IPS DF 4.7 (cell line): ENCODE measurements around the gene ERMARD.

ENCODE experiments used
- DNase-seq: peaks from one replicate; pipeline ENCODE4 v3.0.0-alpha.2; 2013; ENCODE audit warnings: low spot score; ENCODE audit errors: extremely low read depth

ERMARD gene

GRCh38 chr6:169783401-169783800 is 32.0 kb downstream of the ERMARD start:
- no peak for DNase-seq

DNA sequence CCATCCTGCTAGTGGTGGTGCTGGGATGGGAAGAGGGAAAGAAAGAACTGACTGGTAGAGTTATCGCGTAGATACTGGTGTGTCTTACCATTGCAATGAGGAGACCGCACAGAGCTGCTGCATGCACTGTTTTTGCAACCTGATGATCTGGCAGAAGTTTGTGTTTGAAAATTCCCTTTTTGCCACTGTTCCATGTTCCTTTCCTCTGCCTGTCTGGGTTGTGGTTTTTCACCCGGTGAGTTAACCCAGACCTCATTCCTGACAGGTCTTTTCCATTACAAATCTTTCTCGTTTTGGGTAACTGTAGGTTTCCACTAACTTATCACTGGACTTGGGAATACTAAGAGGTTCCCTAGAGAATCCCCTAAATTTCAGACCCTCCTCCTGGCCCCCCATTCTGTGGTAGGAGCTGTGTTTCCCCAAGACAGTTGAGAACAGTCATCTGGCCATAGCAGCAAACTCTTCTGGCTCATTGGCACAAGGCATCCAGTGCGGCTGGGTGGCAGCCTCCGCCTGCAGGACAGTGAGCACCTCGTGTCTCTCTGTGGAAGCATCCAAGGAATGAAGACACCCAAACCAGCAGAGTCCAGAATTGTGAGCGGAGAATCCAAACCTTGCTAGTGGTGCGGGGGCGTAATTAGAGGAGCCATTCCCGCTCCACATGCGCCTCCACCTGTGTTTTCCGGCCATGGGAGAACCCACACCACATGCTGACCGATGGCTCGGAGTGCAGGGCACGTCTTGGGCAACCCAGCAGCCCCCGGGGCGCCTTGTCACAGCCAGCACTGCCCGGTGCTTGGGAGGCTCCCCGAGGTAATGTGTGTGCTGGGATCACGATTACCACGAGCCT is 32.8 kb downstream of the ERMARD start:
- no peak for DNase-seq

GRCh38 chr6:169784821-169785340 is 33.5 kb downstream of the ERMARD start:
- DNase-seq, result no peak

DNA sequence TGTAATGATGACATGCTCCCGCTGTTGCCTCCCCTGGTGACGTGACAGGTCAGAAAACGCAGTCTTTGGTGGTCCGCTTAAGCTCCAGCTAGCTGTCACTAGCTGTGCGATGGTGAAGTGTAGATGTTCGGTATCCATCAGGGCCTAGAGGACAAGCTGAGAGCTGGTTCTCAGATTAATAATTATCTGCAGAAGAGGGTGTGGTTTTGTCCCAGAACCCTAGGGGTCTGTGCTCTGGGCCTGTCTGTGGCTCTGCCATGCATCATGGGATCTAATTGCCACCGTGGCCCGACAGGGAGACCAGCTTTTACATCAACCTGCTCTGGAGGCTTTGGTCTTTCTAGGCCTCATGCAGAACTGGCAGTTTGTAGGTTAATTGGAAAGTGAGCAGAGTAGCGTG is 34.1 kb downstream of the ERMARD start:
- DNase-seq, result no peak

DNA sequence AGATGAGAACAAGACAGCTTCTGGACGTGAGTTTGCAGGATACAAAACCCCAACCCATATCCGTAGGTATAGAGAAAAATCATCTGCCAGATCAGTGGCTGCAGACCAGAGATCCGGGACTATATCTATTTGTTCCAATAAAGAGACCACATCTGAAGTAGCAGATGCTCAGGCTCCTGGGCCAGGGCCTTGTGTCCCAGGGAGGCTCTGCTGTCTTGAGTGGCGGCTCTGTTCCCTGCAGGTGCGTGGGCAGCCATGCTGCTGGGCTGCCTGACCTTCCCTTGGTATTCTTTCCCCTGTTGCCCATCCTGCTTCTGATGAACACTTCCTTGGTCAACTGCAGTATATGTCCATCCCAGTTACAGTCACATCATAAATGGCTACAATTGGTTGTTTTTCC is 34.9 kb downstream of the ERMARD start:
- DNase-seq, result no peak

DNA sequence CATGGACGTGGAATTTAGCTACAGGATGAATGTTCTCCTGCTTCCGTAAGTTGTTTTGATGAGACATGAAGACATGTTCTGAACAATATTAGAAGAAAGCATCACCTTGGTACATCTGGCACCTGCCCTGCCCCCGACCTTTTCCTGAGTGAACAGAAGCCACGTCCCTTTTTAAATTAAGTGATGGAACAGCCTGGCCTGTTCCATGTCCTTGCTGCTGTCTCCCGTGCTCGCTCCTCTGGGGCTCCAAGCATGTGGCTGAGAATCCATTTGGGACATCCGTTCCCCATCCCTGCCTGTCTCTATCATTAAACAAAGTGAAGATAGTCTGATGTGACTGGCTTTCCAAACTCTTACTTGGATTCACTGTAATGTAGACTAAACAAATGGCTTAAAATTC is 36.4 kb downstream of the ERMARD start:
- no peak for DNase-seq

GRCh38 chr6:169788809-169789145 is 37.4 kb downstream of the ERMARD start:
- DNase-seq, result no peak

DNA sequence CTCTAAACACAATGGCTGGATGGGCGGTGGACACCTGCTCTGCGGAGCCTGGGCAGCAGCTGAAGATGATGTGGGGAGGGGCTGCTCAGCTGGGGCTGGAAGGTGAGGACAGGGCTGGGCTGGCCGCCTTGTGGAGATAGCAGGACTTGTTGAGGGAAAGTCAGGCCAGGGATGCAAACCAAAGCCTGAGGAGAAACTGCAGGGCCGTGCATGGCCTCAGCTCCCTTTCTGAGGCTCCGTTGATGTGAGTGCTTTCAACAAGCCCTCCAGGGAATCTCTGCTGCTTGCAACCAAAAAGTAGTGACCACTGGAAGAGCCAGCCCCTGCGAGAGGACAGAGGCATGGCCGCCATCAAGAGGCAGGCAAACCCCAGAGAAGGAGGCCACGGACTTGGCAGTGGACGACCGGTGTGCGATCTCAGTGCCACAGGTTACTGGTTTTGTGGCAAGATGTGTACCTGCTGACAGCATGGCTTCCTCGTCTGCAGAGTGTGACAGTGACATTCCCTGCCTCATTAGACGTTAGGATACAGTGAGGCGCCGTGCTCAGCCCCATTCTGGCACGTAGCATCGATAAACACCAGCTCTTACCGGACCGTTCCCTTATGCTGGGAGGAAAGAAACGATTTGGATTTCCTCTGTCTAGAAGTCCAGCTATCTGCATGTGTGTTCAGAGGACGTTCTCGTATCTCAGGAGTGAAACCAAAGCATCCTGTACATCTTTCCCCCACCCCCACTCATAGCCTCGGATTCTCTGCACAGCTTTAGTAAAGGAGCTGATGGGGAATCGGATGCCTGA is 37.9 kb downstream of the ERMARD start:
- DNase-seq, result no peak

DNA sequence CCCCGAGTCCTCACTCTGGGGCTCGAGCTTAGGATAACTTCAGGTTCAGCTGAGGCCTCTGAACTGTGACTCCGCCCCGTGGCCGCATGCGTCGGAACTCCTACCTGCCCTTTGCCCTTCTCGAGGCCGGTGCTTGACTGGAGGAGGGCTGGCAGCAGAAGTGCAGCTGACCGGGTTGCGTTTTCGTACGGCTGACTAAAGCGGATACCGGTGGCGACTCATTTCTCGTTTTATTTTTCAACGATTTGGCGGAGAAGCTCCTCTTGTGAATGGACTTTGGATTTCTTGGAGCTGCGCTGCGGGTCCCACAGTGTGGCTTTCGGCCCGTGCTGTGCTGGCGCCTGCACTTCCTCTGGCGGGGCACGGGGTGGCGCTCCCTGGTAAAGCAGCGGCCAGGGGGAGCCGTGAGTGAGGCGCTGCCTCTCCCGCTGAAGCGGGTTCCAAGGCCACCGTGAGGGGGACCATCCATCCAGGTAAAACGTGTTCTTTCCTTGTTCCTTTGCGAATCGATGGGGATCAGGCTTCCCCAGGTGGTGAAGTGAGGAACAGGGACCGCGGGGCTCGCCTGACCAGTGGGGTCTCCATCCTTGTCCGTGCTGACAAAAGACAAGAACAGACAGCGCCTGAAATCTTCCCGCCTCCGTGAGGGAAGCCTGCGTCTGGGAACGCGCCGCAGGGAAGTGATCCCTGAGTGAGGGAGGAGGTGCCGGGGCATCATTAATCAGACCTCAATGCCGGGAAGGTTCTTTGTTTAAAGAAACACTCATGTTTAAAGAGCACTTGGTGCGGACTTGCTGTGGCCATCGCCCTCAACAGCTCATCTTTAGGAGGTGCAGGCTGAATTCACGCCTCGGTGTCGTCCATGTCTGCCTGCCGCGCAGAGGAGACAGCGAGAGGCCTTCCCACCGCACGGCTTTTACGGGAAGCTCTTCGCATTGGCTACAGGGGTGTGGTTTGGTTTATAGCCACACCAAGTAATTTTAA is 38.8 kb downstream of the ERMARD start:
- no peak for DNase-seq

- no peak for DNase-seq
Observed at GRCh38 chr6:169791721-169792131, 40.3 kb downstream of the ERMARD start.

DNA sequence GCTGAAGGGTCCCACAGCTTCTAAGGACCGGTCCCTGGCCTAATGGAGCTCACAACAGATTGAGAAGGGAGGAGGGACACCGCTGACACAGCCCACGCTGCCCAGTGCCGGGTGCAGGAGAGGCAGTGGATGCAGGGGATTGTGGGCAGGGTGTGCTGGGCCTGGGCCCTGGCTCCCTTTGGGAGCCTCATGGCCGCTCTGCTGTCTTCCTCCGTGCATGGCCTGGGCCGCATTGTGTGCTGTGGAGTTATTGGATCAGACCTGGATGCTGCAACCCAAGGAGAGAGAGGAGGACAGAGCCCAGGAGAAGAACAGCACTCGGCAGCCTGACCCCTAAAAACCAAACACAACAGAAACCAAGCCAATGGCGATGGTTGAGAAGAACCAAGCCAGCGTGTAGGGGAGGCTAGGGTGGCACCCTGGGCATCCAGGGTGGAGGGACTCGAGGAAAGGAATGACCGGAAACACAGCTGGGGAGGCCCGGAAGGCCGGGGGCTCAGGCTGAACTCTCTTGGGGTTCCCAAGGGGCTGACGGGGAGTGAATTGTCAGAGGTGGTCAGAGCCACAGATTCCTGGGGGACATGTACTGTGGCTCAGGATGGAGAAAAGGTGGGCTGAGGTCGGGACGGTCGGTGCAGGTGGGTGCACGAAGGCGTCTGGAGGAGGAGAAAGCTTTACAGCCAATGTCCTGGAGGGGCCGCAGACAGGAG is 41.0 kb downstream of the ERMARD start:
- DNase-seq, result no peak

GRCh38 chr6:169793408-169793807 is 42.0 kb downstream of the ERMARD start:
- no peak for DNase-seq

DNA sequence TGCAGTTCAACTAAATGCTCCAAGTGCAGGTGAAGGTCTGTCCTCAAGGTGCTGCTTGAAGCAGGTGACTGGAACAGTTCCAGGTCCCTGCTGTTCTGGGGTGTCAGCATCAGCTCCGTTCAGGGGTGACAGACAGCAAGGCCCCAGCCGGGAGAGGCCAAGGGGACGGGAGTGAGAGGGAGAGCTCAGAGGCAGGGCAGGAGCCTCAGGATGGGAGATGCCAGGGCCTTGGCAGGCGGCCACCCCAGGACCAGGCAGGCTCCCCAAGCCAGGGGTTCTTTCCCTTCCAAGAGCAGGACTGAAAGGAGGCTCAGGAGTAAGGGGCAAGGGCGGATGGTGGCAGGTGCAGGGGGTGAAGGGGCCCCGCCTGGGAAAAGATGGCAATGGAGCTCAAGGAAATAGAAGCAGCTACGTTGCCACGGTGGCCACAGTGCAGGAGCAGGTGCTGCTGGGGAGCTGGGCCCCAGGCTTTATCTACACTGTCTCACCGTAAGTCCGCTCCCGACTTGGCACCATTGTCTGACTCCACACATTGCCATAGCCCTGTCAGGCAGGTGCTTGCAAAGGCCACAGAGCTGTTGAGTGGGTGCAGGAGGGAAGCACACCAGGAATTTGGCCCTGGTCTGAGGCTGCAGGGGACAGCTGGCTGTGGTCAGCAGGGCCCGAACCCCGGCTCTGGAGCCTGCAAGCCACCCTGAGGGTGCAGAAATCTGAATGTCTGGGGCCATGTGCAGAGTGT is 43.1 kb downstream of the ERMARD start:
- DNase-seq, result no peak

DNA sequence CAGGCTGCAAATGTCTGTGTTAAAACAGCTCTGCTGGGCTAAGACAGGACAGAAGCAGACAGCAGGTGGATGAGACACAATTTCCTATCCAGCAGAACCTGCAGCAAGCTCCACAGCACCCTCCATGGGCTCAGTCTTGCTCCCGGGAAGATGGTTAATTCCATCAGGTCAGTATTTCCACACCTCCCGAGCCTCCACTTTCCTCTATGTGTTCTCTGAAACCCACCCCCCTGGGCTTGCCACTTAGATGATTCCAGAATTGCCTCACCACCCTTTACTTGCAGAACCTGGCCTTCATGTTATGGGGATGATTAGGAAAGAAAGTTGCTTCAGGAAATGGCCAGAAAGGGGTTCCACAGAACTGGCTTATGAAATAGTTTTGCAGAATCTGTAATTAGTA is 43.8 kb downstream of the ERMARD start:
- no peak for DNase-seq

DNA sequence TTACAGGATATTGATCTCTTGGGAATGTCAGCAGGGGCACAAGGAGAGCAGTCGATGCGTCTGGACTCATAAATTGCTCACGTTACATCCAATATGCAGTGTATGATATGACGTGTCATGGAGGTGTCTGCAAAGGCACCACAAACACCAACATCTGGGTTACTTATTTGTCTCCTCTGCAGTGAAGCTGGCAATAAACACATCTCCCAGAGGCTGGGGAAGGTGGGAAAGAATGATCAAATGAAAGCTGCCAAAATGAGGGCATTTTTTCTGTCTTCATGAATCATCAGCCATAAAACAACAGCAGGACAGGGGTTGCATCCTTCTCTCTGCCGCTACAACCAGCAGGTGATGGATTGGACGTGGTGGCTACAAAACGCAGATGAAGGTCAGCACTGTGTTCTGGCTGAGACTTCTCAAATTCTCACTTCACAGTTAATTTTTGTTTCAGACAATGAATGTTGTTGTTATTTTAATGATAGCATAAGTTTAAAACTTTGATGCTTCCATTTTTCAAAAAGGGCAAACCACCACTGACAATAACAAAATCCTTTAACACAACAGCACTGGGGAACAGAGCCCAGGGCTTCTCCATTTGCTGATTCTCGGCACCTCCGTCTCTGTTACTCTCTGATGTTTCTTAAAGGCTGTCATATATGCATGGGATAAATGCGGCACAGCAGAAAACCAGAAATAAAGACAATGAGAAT is 47.5 kb downstream of the ERMARD start:
- DNase-seq, result no peak

GRCh38 chr6:169799474-169799926 is 48.1 kb downstream of the ERMARD start:
- DNase-seq, result no peak

- DNase-seq, result no peak
Observed at GRCh38 chr6:169800116-169800667, 48.8 kb downstream of the ERMARD start.

GRCh38 chr6:169800668-169801395 is 49.4 kb downstream of the ERMARD start:
- no peak for DNase-seq
